HCT116 (cell line): Measurements from ENCODE around the gene GPA33.

Experiments
- EGR1 ChIP-seq: IDR thresholded peaks from 2 replicates; pipeline ENCODE4 v1.6.1; 2012; ENCODE audit warnings: low read depth
- EZH2 ChIP-seq: fragments of 200-600 bp; sonication (generic); IDR thresholded peaks from 2 replicates; pipeline ENCODE4 v1.6.1; 2017; ENCODE audit warnings: antibody characterized with exemption, mixed run types
- POLR2A ChIP-seq: IDR thresholded peaks from 2 replicates; pipeline ENCODE4 v1.7.0; 2011; ENCODE audit warnings: borderline replicate concordance; ENCODE audit not compliant: insufficient read depth, insufficient read length; ENCODE audit errors: extremely low read depth
- POLR2AphosphoS5 ChIP-seq: IDR thresholded peaks from 2 replicates; pipeline ENCODE4 v1.6.1; 2011; ENCODE audit warnings: mild to moderate bottlenecking, low read depth, low read length, moderate library complexity
- ZFX ChIP-seq: fragments of 450-650 bp; IDR thresholded peaks from 2 replicates; pipeline ENCODE4 v1.6.1; 2017
- TF ChIP-seq, protein P1 (sequence below), 3 experiments: fragments of 200-600 bp in 1 of 3; sonication (generic) in 1 of 3; IDR thresholded peaks in 2 of 3; conservative IDR thresholded peaks in 1 of 3; 2 replicates each; pipeline ENCODE4 v1.5.1; 2012 to 2017; ENCODE audit warnings: low read depth in 2 of 3, low read length in 2 of 3, antibody characterized with exemption in 1 of 3, borderline replicate concordance in 1 of 3, control low read depth in 1 of 3, mild to moderate bottlenecking in 1 of 3, mixed read lengths in 1 of 3, mixed run types in 1 of 3, moderate library complexity in 1 of 3; ENCODE audit not compliant: insufficient read depth in 1 of 3

DNA sequence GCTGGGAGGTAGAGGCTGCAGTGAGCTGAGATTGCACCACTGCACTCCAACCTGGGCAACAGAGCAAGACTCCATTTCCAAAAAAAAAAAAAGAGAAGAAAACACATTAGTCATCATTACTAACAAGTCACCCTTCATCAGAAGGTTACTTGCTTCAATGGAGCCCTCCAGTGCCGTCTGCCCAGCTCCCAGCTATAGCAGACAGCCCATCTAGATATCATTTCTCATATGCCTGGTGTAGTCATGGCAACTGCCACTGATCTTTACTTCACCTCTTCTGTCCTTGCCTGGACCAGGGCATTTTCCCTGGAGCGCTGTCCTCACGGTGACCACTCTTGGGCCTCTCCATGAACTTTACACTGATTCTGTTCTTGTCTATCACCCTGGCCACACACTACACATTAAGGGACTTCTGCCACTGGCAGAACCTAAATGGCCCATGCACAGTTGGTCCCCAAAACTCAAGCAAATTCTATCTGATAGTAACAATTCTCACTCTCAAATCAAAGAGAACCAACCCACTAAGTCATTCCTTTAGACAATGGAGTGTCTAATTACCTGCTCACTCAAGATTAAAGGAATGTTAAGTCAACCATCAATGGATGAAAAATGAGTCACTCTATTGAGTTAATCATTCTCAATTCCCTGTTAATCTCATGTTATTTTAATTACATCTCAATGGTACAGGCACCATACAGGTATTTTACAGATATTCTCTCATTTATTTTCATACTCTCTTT is 12.9 kb downstream of the GPA33 start:
- no peak for TF ChIP-seq EZH2
- TF ChIP-seq, protein P1, sequence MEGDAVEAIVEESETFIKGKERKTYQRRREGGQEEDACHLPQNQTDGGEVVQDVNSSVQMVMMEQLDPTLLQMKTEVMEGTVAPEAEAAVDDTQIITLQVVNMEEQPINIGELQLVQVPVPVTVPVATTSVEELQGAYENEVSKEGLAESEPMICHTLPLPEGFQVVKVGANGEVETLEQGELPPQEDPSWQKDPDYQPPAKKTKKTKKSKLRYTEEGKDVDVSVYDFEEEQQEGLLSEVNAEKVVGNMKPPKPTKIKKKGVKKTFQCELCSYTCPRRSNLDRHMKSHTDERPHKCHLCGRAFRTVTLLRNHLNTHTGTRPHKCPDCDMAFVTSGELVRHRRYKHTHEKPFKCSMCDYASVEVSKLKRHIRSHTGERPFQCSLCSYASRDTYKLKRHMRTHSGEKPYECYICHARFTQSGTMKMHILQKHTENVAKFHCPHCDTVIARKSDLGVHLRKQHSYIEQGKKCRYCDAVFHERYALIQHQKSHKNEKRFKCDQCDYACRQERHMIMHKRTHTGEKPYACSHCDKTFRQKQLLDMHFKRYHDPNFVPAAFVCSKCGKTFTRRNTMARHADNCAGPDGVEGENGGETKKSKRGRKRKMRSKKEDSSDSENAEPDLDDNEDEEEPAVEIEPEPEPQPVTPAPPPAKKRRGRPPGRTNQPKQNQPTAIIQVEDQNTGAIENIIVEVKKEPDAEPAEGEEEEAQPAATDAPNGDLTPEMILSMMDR (IDR thresholded peaks at IDR 0.05 in 2 of 3, conservative IDR thresholded peaks at IDR 0.05 in 1 of 3; ENCODE audit: borderline replicate concordance in 1 of 3, insufficient read depth in 1 of 3, low read depth in 2 of 3, low read length in 2 of 3) = no peak
- TF ChIP-seq POLR2AphosphoS5 = no peak
- no peak for TF ChIP-seq ZFX
- no peak for TF ChIP-seq EGR1
- no peak for TF ChIP-seq POLR2A
